A673 (cell line): ENCODE results near the gene SKP1. TPM values are rescaled to one million over a fixed set of nuclear protein-coding genes. Genes with fewer than 3 reads are reported as not detected.

Source experiments
- BruUV-seq: library from RNA; stranded (reverse); fragments of 400-500 nt; replicated peaks from 2 replicates; lab custom pipeline; 2021; lab: Mats Ljungman, UMichigan
- CTCF ChIA-PET: fragments of 300-600 bp; sonication (Branson Sonifier 250); formaldehyde crosslinking; loops from one replicate; lab custom pipeline; 2022; ENCODE audit warnings: antibody characterized with exemption; lab: Charles Lee
- POLR2A ChIA-PET: fragments of 300-600 bp; sonication (Branson Sonifier 250); formaldehyde crosslinking; loops from one replicate; lab custom pipeline; 2022; ENCODE audit warnings: antibody characterized with exemption; ENCODE audit not compliant: low non-redundant PET; lab: Charles Lee
- DNase-seq: peaks from one replicate; pipeline ENCODE4 v3.0.0-alpha.2; 2015; ENCODE audit warnings: low spot score
- H3K27ac ChIP-seq: fragments of 200-600 bp; sonication (generic); 2 replicates; pipeline ENCODE4 v1.5.1; 2016; ENCODE audit warnings: mixed run types, low read depth, mild to moderate bottlenecking, mixed read lengths, antibody characterized with exemption, low read length; ENCODE audit not compliant: poor library complexity, severe bottlenecking
- H3K27me3 ChIP-seq: fragments of 200-600 bp; sonication (generic); replicated peaks from 2 replicates; pipeline ENCODE4 v1.6.1; 2017; ENCODE audit warnings: mixed run types, low read depth, mild to moderate bottlenecking, mixed read lengths, antibody characterized with exemption, low read length; ENCODE audit not compliant: insufficient read depth, poor library complexity
- H3K36me3 ChIP-seq: fragments of 200-600 bp; sonication (generic); 2 replicates; pipeline ENCODE4 v1.6.1; 2016; ENCODE audit warnings: mixed run types, mild to moderate bottlenecking, mixed read lengths, antibody characterized with exemption, low read length; ENCODE audit not compliant: insufficient read depth, poor library complexity, severe bottlenecking
- H3K4me1 ChIP-seq: fragments of 200-600 bp; sonication (generic); 2 replicates; pipeline ENCODE4 v1.6.1; 2017; ENCODE audit warnings: mixed run types, mild to moderate bottlenecking, mixed read lengths, antibody characterized with exemption, low read length; ENCODE audit not compliant: insufficient read depth, poor library complexity, severe bottlenecking
- H3K4me3 ChIP-seq: fragments of 200-600 bp; sonication (generic); 2 replicates; pipeline ENCODE4 v1.5.1; 2016; ENCODE audit warnings: low read depth, mixed run types, mild to moderate bottlenecking, mixed read lengths, low read length; ENCODE audit not compliant: poor library complexity, severe bottlenecking
- H3K9me3 ChIP-seq: fragments of 200-600 bp; sonication (generic); 2 replicates; pipeline ENCODE4 v1.6.1; 2016; ENCODE audit warnings: mixed run types, low read depth, mild to moderate bottlenecking, mixed read lengths, antibody characterized with exemption, low read length; ENCODE audit not compliant: poor library complexity, severe bottlenecking
- EZH2 ChIP-seq: fragments of 200-600 bp; sonication (generic); IDR thresholded peaks from 2 replicates; pipeline ENCODE4 v1.6.1; 2017; ENCODE audit warnings: borderline replicate concordance, low read depth, mild to moderate bottlenecking, mixed read lengths, antibody characterized with exemption, low read length; ENCODE audit not compliant: poor library complexity, severe bottlenecking
- intact Hi-C: fragments of 100-400 bp; cut with micrococcal nuclease; formaldehyde crosslinking; loops from one replicate; pipeline ENCODE4 v1.10.0; 2022; ENCODE audit not compliant: unreplicated experiment
- total RNA-seq: library from RNA; stranded (reverse); gene quantifications from 2 replicates; pipeline ENCODE4 v1.2.3, GENCODE V29; 2021
- TF ChIP-seq, protein P1 (sequence below): fragments of 300-800, 200-600 bp; sonication (generic); conservative IDR thresholded peaks from 2 replicates; pipeline ENCODE4 v1.5.1; 2017; ENCODE audit warnings: low read depth, mild to moderate bottlenecking, antibody characterized with exemption, low read length, moderate library complexity, mixed read lengths

Gene SKP1
- total RNA-seq, 1 experiment from 2014 or later: 465 TPM

- H3K9me3 ChIP-seq: no peaks in the 10 kb centered on the region
- no peak for DNase-seq
- peaks cover 73% of the 10 kb centered on the region for H3K36me3 ChIP-seq
- CTCF ChIA-PET: interaction anchor here (0.7 kb wide), 1 partner anchor 81 kb away, joined by 3 read pairs; no protein-coding TSS in a partner anchor
- H3K27ac ChIP-seq: no peak overlapping the region
- no peaks in the 10 kb centered on the region for H3K4me1 ChIP-seq
- no peak overlapping the region for H3K4me3 ChIP-seq
- no TSS peak for BruUV-seq
- H3K27me3 ChIP-seq: no peaks in the 10 kb centered on the region
- intact Hi-C loops: no loop called here
- no peak for TF ChIP-seq EZH2
- TF ChIP-seq, protein P1, sequence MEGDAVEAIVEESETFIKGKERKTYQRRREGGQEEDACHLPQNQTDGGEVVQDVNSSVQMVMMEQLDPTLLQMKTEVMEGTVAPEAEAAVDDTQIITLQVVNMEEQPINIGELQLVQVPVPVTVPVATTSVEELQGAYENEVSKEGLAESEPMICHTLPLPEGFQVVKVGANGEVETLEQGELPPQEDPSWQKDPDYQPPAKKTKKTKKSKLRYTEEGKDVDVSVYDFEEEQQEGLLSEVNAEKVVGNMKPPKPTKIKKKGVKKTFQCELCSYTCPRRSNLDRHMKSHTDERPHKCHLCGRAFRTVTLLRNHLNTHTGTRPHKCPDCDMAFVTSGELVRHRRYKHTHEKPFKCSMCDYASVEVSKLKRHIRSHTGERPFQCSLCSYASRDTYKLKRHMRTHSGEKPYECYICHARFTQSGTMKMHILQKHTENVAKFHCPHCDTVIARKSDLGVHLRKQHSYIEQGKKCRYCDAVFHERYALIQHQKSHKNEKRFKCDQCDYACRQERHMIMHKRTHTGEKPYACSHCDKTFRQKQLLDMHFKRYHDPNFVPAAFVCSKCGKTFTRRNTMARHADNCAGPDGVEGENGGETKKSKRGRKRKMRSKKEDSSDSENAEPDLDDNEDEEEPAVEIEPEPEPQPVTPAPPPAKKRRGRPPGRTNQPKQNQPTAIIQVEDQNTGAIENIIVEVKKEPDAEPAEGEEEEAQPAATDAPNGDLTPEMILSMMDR: no peak
- POLR2A ChIA-PET: no interaction called here
These were observed 25.0 kb downstream of the SKP1 start for GRCh38 chr5:134151723-134152122.

GRCh38 chr5:134149571-134150303 lies 27.0 kb downstream of the SKP1 start:
- Histone ChIP-seq H3K9me3 (no peaks in the 10 kb centered on the region), H3K27me3 (no peaks in the 10 kb centered on the region), H3K4me3 (no peak overlapping the region), H3K27ac (no peak overlapping the region), H3K36me3 (peaks cover 73% of the 10 kb centered on the region), H3K4me1 (no peaks in the 10 kb centered on the region)
- ChIA-PET CTCF (no interaction called here), POLR2A (no interaction called here)
- intact Hi-C loops: no loop called here
- DNase-seq: no peak
- no TSS peak for BruUV-seq
- no peak for TF ChIP-seq EZH2
- TF ChIP-seq, protein P1: no peak

GRCh38 chr5:134148986-134149539 lies 27.7 kb downstream of the SKP1 start:
- H3K27me3 ChIP-seq: no peaks in the 10 kb centered on the region
- CTCF ChIA-PET: no interaction called here
- no peaks in the 10 kb centered on the region for H3K4me1 ChIP-seq
- intact Hi-C loops: no loop called here
- no peaks in the 10 kb centered on the region for H3K9me3 ChIP-seq
- H3K36me3 ChIP-seq: peaks cover 71% of the 10 kb centered on the region
- BruUV-seq: no TSS peak
- no peak overlapping the region for H3K4me3 ChIP-seq
- POLR2A ChIA-PET: no interaction called here
- no peak for TF ChIP-seq EZH2
- TF ChIP-seq, protein P1: no peak
- no peak for DNase-seq
- H3K27ac ChIP-seq: no peak overlapping the region
